Left ventricle myocardium inferior (tissue), 1 donor: ENCODE results near the gene ZSCAN22. TPM values are rescaled to one million over a fixed set of nuclear protein-coding genes. Genes with fewer than 3 reads are reported as not detected.

Experiments
- DNase-seq: peaks from one replicate; pipeline ENCODE4 v3.0.0-alpha.2; 2020
- H3K27ac ChIP-seq: fragments of 200-600 bp; replicated peaks from 2 replicates; pipeline ENCODE4 v1.8.0; 2021
- H3K27me3 ChIP-seq: fragments of 200-600 bp; 2 replicates; pipeline ENCODE4 v1.8.0; 2021; ENCODE audit warnings: low read depth
- H3K36me3 ChIP-seq: fragments of 200-600 bp; 2 replicates; pipeline ENCODE4 v1.8.0; 2021
- H3K4me1 ChIP-seq: fragments of 200-600 bp; 2 replicates; pipeline ENCODE4 v1.8.0; 2021
- H3K4me3 ChIP-seq: fragments of 200-600 bp; 2 replicates; pipeline ENCODE4 v1.8.0; 2021; ENCODE audit warnings: mild to moderate bottlenecking, moderate library complexity
- H3K9me3 ChIP-seq: fragments of 200-600 bp; replicated peaks from 2 replicates; pipeline ENCODE4 v1.8.0; 2021
- intact Hi-C: fragments of 100-400 bp; cut with micrococcal nuclease; formaldehyde crosslinking; loops from one replicate; pipeline ENCODE4 v1.11.0; 2022
- total RNA-seq: library from RNA; stranded (reverse); fragmentation: NEBNext Ultra II Directional; extraction: Animal tissue kit (Norgen Biotek cat#: 25700); gene quantifications from one replicate; pipeline ENCODE4 v1.2.1, GENCODE V29; 2021
- TF ChIP-seq, protein P1 (sequence below): fragments of 200-600 bp; IDR thresholded peaks from 2 replicates; pipeline ENCODE4 v1.8.0; 2021; ENCODE audit warnings: antibody characterized with exemption, mild to moderate bottlenecking, borderline replicate concordance
- donor health status: DM: no; HTN: yes; CAD: no; lungs with severe emphysema.

The ZSCAN22 gene
- total RNA-seq, 1 donor from 2014 or later = 1.8 TPM

- TF ChIP-seq, protein P1, sequence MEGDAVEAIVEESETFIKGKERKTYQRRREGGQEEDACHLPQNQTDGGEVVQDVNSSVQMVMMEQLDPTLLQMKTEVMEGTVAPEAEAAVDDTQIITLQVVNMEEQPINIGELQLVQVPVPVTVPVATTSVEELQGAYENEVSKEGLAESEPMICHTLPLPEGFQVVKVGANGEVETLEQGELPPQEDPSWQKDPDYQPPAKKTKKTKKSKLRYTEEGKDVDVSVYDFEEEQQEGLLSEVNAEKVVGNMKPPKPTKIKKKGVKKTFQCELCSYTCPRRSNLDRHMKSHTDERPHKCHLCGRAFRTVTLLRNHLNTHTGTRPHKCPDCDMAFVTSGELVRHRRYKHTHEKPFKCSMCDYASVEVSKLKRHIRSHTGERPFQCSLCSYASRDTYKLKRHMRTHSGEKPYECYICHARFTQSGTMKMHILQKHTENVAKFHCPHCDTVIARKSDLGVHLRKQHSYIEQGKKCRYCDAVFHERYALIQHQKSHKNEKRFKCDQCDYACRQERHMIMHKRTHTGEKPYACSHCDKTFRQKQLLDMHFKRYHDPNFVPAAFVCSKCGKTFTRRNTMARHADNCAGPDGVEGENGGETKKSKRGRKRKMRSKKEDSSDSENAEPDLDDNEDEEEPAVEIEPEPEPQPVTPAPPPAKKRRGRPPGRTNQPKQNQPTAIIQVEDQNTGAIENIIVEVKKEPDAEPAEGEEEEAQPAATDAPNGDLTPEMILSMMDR = no peak
- H3K36me3 ChIP-seq = peaks cover 35% of the 10 kb centered on the region
- no peaks in the 10 kb centered on the region for H3K27me3 ChIP-seq
- H3K4me1 ChIP-seq = peaks cover 44% of the 10 kb centered on the region
- peak overlapping the region; percentile 97 for H3K4me3 ChIP-seq
- H3K27ac ChIP-seq = peak overlapping the region; percentile 98
- DNase-seq = peak; percentile 84
- intact Hi-C loops = no loop called here
- peaks cover 29% of the 10 kb centered on the region for H3K9me3 ChIP-seq
Observed at GRCh38 chr19:58279042-58279924, 47.5 kb upstream of the ZSCAN22 start.

- H3K9me3 ChIP-seq = peaks cover 23% of the 10 kb centered on the region
- H3K4me1 ChIP-seq = peaks cover 44% of the 10 kb centered on the region
- TF ChIP-seq, protein P1 = no peak
- intact Hi-C loops = no loop called here
- peak overlapping the region; percentile 98 for H3K27ac ChIP-seq
- peaks cover 28% of the 10 kb centered on the region for H3K36me3 ChIP-seq
- peak overlapping the region; percentile 97 for H3K4me3 ChIP-seq
- H3K27me3 ChIP-seq = no peaks in the 10 kb centered on the region
- no peak for DNase-seq
Observed at GRCh38 chr19:58279925-58280316, 46.9 kb upstream of the ZSCAN22 start.

GRCh38 chr19:58284199-58284598 is 42.6 kb upstream of the ZSCAN22 start:
- Histone ChIP-seq H3K4me1 (peaks cover 20% of the 10 kb centered on the region), H3K27me3 (no peaks in the 10 kb centered on the region), H3K36me3 (peaks cover 47% of the 10 kb centered on the region), H3K9me3 (no peaks in the 10 kb centered on the region), H3K27ac (no peak overlapping the region), H3K4me3 (no peak overlapping the region)
- TF ChIP-seq, protein P1 = no peak
- intact Hi-C loops = no loop called here
- no peak for DNase-seq

GRCh38 chr19:58291943-58292342 is 34.9 kb upstream of the ZSCAN22 start:
- no peak for DNase-seq
- Histone ChIP-seq H3K27ac (no peak overlapping the region), H3K9me3 (peaks cover 45% of the 10 kb centered on the region), H3K4me1 (no peaks in the 10 kb centered on the region), H3K4me3 (no peak overlapping the region), H3K27me3 (no peaks in the 10 kb centered on the region), H3K36me3 (peaks cover 100% of the 10 kb centered on the region)
- intact Hi-C loops = no loop called here
- TF ChIP-seq, protein P1 = no peak

GRCh38 chr19:58294743-58295374 is 31.9 kb upstream of the ZSCAN22 start:
- peaks cover 54% of the 10 kb centered on the region for H3K9me3 ChIP-seq

More at GRCh38 chr19:58294743-58295374, 31.9 kb upstream of the ZSCAN22 start:
- intact Hi-C loops = no loop called here
- no peak for DNase-seq
- Histone ChIP-seq H3K36me3 (peaks cover 97% of the 10 kb centered on the region), H3K4me3 (no peak overlapping the region), H3K27me3 (no peaks in the 10 kb centered on the region), H3K27ac (no peak overlapping the region), H3K4me1 (no peaks in the 10 kb centered on the region)
- TF ChIP-seq, protein P1 = no peak
